Neural cell (in vitro differentiated cells): ENCODE data around the gene CDH8. TPM values are rescaled to one million over a fixed set of nuclear protein-coding genes. Genes with fewer than 3 reads are reported as not detected.

ENCODE experiments used
- H2AFZ ChIP-seq: fragments of 200-600, 300-800 bp; sonication (generic), shearing (Covaris generic); 2 replicates; pipeline ENCODE4 v1.6.0; 2014; ENCODE audit warnings: low read depth, mild to moderate bottlenecking, antibody characterized with exemption, low read length, moderate library complexity
- H3F3A ChIP-seq: fragments of 200-600 bp; shearing (Covaris generic); 2 replicates; pipeline ENCODE4 v1.6.1; 2016; ENCODE audit warnings: mild to moderate bottlenecking, moderate library complexity, mixed read lengths, antibody characterized with exemption, low read length; ENCODE audit not compliant: insufficient read depth, poor library complexity, severe bottlenecking
- H3K27ac ChIP-seq: fragments of 200-600, 300-800 bp; sonication (generic), shearing (Covaris generic); 2 replicates; pipeline ENCODE4 v1.5.1; 2014; ENCODE audit warnings: mild to moderate bottlenecking, low read length, moderate library complexity
- H3K27me3 ChIP-seq: fragments of 300-800, 200-600 bp; sonication (generic), shearing (Covaris generic); 2 replicates; pipeline ENCODE4 v1.6.0; 2014; ENCODE audit warnings: mild to moderate bottlenecking, low read depth, low read length, moderate library complexity; ENCODE audit not compliant: insufficient read depth
- H3K36me3 ChIP-seq: fragments of 300-800, 200-600 bp; sonication (generic), shearing (Covaris generic); 2 replicates; pipeline ENCODE4 v1.5.1; 2014; ENCODE audit warnings: mild to moderate bottlenecking, antibody characterized with exemption, low read length, moderate library complexity; ENCODE audit not compliant: insufficient read depth
- H3K4me2 ChIP-seq: fragments of 300-800, 200-600 bp; sonication (generic), shearing (Covaris generic); 2 replicates; pipeline ENCODE4 v1.6.0; 2014; ENCODE audit warnings: mild to moderate bottlenecking, low read length
- H3K4me3 ChIP-seq: fragments of 300-800, 200-600 bp; sonication (generic), shearing (Covaris generic); 2 replicates; pipeline ENCODE4 v1.5.1; 2014; ENCODE audit warnings: mild to moderate bottlenecking, low read length, moderate library complexity
- H3K79me2 ChIP-seq: fragments of 200-600 bp; shearing (Covaris generic); replicated peaks from 2 replicates; pipeline ENCODE4 v1.6.0; 2014; ENCODE audit warnings: mild to moderate bottlenecking, low read length, moderate library complexity; ENCODE audit not compliant: insufficient read depth
- H3K9ac ChIP-seq: fragments of 300-800, 200-600 bp; sonication (generic), shearing (Covaris generic); 2 replicates; pipeline ENCODE4 v1.6.1; 2016; ENCODE audit warnings: mild to moderate bottlenecking, low read length, mixed read lengths
- H3K9me2 ChIP-seq: fragments of 200-600 bp; shearing (Covaris generic); 2 replicates; pipeline ENCODE4 v1.6.1; 2016; ENCODE audit warnings: mild to moderate bottlenecking, low read length, mixed read lengths; ENCODE audit not compliant: insufficient read depth
- H3K9me3 ChIP-seq: fragments of 200-600, 300-800 bp; sonication (generic), shearing (Covaris generic); 2 replicates; pipeline ENCODE4 v1.6.1; 2016; ENCODE audit warnings: mild to moderate bottlenecking, mixed run types, low read length, moderate library complexity, mixed read lengths
- H4K20me1 ChIP-seq: fragments of 200-600 bp; shearing (Covaris generic); 2 replicates; pipeline ENCODE4 v1.6.1; 2016; ENCODE audit warnings: mild to moderate bottlenecking, mixed run types; ENCODE audit not compliant: insufficient read depth
- CTCF ChIP-seq: fragments of 450-650 bp; IDR thresholded peaks from 2 replicates; pipeline ENCODE4 v1.5.1; 2014; ENCODE audit warnings: antibody characterized with exemption, mild to moderate bottlenecking, moderate library complexity; ENCODE audit not compliant: poor library complexity, severe bottlenecking
- EP300 ChIP-seq: fragments of 450-650 bp; conservative IDR thresholded peaks from 2 replicates; pipeline ENCODE4 v1.6.1; 2014; ENCODE audit warnings: antibody characterized with exemption, mild to moderate bottlenecking, moderate library complexity; ENCODE audit not compliant: poor library complexity, severe bottlenecking
- EZH2 ChIP-seq: fragments of 200-600, 300-800 bp; shearing (Covaris generic), sonication (generic); IDR thresholded peaks from 2 replicates; pipeline ENCODE4 v1.6.1; 2014; ENCODE audit warnings: antibody characterized with exemption, low read length, borderline replicate concordance, mild to moderate bottlenecking; ENCODE audit not compliant: insufficient read depth, poor library complexity, severe bottlenecking
- MXI1 ChIP-seq: fragments of 450-650 bp; conservative IDR thresholded peaks from 2 replicates; pipeline ENCODE4 v1.6.1; 2014; ENCODE audit warnings: antibody characterized with exemption, mild to moderate bottlenecking; ENCODE audit not compliant: poor library complexity, severe bottlenecking
- POLR2AphosphoS5 ChIP-seq: IDR thresholded peaks from 2 replicates; pipeline ENCODE4 v1.6.1; 2012
- RAD21 ChIP-seq: fragments of 450-650 bp; conservative IDR thresholded peaks from 2 replicates; pipeline ENCODE4 v1.6.1; 2014; ENCODE audit warnings: antibody characterized with exemption, mild to moderate bottlenecking, moderate library complexity
- REST ChIP-seq: IDR thresholded peaks from 2 replicates; pipeline ENCODE4 v1.6.1; 2012; ENCODE audit warnings: borderline replicate concordance
- SMC3 ChIP-seq: fragments of 450-650 bp; conservative IDR thresholded peaks from 2 replicates; pipeline ENCODE4 v1.6.1; 2014; ENCODE audit warnings: antibody characterized with exemption, mild to moderate bottlenecking, moderate library complexity; ENCODE audit not compliant: poor library complexity
- TAF1 ChIP-seq: IDR thresholded peaks from 2 replicates; pipeline ENCODE4 v1.6.1; 2012; ENCODE audit warnings: low read depth
- polyA plus RNA-seq: library from polyadenylated mRNA; depleted of rRNA; stranded (reverse); fragments of >200 nt; gene quantifications from 2 replicates; pipeline ENCODE4 v1.2.3, GENCODE V29; 2014

CDH8 gene
- polyA plus RNA-seq, 1 donor from 2014 or later = 5.0 TPM

GRCh38 chr16:61677776-61678175 lies 358.5 kb downstream of the CDH8 start:
- TF ChIP-seq EP300 (no peak), EZH2 (no peak), MXI1 (no peak), POLR2AphosphoS5 (no peak), RAD21 (no peak), REST (no peak), SMC3 (no peak), TAF1 (no peak), CTCF (no peak)
- H3K4me2 ChIP-seq = no peak overlapping the region
- no peaks in the 10 kb centered on the region for H3K79me2 ChIP-seq
- H3K27me3 ChIP-seq = no peaks in the 10 kb centered on the region
- H4K20me1 ChIP-seq = no peaks in the 10 kb centered on the region
- no peaks in the 10 kb centered on the region for H3K36me3 ChIP-seq
- no peaks in the 10 kb centered on the region for H3K9me2 ChIP-seq
- H3K9me3 ChIP-seq = no peaks in the 10 kb centered on the region
- no peak overlapping the region for H3K9ac ChIP-seq
- no peaks in the 10 kb centered on the region for H3F3A ChIP-seq
- H3K4me3 ChIP-seq = no peak overlapping the region
- H2AFZ ChIP-seq = no peak overlapping the region
- no peak overlapping the region for H3K27ac ChIP-seq

GRCh38 chr16:61676740-61677139 lies 359.5 kb downstream of the CDH8 start:
- Histone ChIP-seq H2AFZ (no peak overlapping the region), H3K4me2 (no peak overlapping the region), H3K79me2 (no peaks in the 10 kb centered on the region), H4K20me1 (no peaks in the 10 kb centered on the region), H3K9me3 (no peaks in the 10 kb centered on the region), H3K27ac (no peak overlapping the region), H3F3A (no peaks in the 10 kb centered on the region), H3K27me3 (no peaks in the 10 kb centered on the region), H3K9me2 (no peaks in the 10 kb centered on the region), H3K4me3 (no peak overlapping the region), H3K36me3 (no peaks in the 10 kb centered on the region), H3K9ac (no peak overlapping the region)
- TF ChIP-seq REST (no peak), CTCF (no peak), POLR2AphosphoS5 (no peak), EP300 (no peak), RAD21 (no peak), TAF1 (no peak), SMC3 (no peak), EZH2 (no peak), MXI1 (no peak)
